Measurements from ENCODE around the gene ALX4.

Gene ALX4

GRCh38 chr11:44309478-44310205 is at the start of gene ALX4:
ALX4 (minus strand) TSS chr11:44310139; CDS start chr11:44310062, 77 bp downstream.
- DNase-seq: peak; percentile 54

- no peak for DNase-seq
These were observed 49.2 kb upstream of the ALX4 start for GRCh38 chr11:44359162-44359561.

GRCh38 chr11:44358713-44359112 is 48.8 kb upstream of the ALX4 start:
- no peak for DNase-seq

- no peak for DNase-seq
These were observed 47.8 kb upstream of the ALX4 start for GRCh38 chr11:44357711-44358110.

- no peak for DNase-seq
These were observed 46.4 kb upstream of the ALX4 start for GRCh38 chr11:44356351-44356750.

GRCh38 chr11:44351898-44352498 is 42.1 kb upstream of the ALX4 start:
- no peak for DNase-seq

GRCh38 chr11:44351006-44351660 is 41.2 kb upstream of the ALX4 start:
- DNase-seq: no peak

GRCh38 chr11:44349328-44349727 is 39.4 kb upstream of the ALX4 start:
- no peak for DNase-seq

GRCh38 chr11:44348721-44349120 is 38.8 kb upstream of the ALX4 start:
- no peak for DNase-seq

GRCh38 chr11:44348114-44348513 is 38.2 kb upstream of the ALX4 start:
- no peak for DNase-seq

- DNase-seq: no peak
These were observed 37.6 kb upstream of the ALX4 start for GRCh38 chr11:44347538-44347937.

- DNase-seq: no peak
These were observed 37.0 kb upstream of the ALX4 start for GRCh38 chr11:44346983-44347382.

- no peak for DNase-seq
These were observed 35.8 kb upstream of the ALX4 start for GRCh38 chr11:44345781-44346180.

- no peak for DNase-seq
These were observed 35.0 kb upstream of the ALX4 start for GRCh38 chr11:44344921-44345320.

- no peak for DNase-seq
These were observed 34.5 kb upstream of the ALX4 start for GRCh38 chr11:44344423-44344820.

- no peak for DNase-seq
These were observed 34.0 kb upstream of the ALX4 start for GRCh38 chr11:44343778-44344422.

- no peak for DNase-seq
These were observed 32.7 kb upstream of the ALX4 start for GRCh38 chr11:44342616-44343015.

- no peak for DNase-seq
These were observed 30.7 kb upstream of the ALX4 start for GRCh38 chr11:44340656-44341055.

- DNase-seq: no peak
These were observed 29.6 kb upstream of the ALX4 start for GRCh38 chr11:44339530-44339883.

- DNase-seq: no peak
These were observed 29.0 kb upstream of the ALX4 start for GRCh38 chr11:44338698-44339529.

GRCh38 chr11:44338026-44338425 is 28.1 kb upstream of the ALX4 start:
- DNase-seq: no peak

GRCh38 chr11:44335919-44336318 is 26.0 kb upstream of the ALX4 start:
- no peak for DNase-seq

Measured in stimulated activated CD8-positive, alpha-beta memory T cell treated with anti-CD3 and anti-CD28 coated beads, Interleukin-4, amount 100 ng/mL, for 48 hours (primary cell).